Stimulated activated CD4-positive, alpha-beta T cell treated with anti-CD3 and anti-CD28 coated beads, Interleukin-12 subunit alpha, Interleukin-12 subunit beta, amount 100 ng/mL, for 24 hours (primary cell): Measurements from ENCODE around the gene GALNT18.

ENCODE experiments used
- DNase-seq, 2 experiments: peaks; one replicate each; pipeline ENCODE4 v3.0.0-alpha.2; 2020; ENCODE audit warnings: low read depth in 2 of 2

The GALNT18 gene

DNA sequence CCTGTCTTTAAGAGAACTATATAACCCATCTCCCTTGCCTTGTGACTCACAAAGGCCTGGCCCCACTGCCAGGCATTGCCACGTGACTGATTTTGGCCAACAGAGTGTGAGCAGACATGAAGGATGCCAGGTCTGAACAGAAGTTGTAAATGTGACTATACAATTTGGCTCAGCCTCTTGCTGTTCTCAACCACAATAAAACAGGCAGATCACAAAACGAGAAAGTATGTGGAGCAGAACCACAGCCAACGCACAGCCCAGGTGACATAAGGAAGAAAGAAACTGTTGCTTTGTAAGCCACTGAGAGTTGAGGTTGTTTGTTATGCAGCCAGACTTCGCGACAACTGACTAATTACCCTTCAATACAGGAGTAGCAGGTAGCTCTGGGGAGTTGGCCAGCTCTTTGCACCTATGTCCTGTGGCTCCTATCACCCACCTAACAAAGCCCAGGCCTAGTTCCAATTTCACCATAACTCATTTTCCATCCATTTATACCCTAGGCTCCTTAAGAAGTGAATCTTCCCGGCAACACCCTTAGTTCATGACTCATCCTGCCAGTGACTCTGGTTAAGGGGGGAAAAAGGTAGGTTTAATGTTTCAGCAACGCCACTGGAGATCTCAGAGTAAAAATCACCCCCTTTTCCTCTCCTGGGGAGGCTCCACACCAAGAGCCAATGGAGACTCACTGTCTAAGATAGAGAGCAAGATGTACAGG lies 53.7 kb downstream of the GALNT18 start:
- no peak for DNase-seq

DNA sequence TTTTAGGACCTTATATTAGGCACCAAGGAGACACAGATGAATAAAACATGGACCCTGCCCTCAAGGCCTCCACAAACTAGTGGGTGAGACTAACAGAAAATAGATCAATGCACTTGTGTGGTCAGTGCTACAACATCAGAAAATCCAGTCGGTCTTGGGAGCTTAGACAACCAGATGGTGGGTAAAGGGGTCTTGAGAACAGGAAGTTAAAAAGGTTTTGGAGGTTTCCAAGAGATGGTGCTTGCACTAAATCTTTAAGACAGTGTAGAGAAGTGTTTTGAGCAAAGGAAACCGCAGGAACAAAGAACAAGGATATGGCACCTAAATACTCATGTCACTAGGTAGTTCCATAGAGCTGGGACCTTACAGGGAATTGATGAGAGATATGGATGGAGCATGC lies 56.2 kb downstream of the GALNT18 start:
- DNase-seq, result no peak

DNA sequence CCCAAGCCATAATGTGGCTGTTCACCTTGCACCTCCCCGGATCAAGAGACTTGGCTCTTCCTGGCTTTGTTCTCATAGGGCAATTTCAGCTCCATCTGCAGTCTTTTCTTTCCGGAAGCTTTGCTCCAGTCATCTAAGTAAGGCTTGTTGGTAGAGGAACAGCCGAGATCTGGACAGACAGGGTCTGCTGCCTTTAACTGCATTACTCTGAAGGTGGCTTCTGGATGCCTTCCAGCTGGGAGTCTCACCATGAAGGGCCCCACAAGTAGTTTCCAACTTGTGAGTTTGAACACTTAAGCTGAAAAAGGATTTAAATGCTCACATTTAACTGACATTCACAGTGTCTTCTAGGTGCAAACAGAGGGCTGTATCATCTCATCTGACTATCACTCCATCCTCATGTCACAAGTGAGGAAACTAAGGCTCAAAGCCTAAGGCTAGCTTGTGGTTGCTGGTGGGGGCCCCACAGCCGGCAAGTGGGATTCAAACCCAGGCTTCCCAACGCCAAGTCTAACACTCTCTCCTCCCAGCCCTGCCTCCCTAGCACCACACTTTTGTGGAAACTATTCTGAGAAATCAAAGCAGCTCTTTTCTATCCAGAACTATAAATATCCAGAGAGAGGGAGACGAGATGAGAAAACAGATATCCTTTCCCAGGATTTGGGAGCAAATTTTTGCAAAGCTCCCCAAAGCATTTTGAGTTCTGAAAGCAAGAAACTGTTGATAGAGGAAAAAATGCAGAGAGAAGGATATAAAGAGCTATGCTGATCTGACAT lies 58.4 kb downstream of the GALNT18 start:
- DNase-seq, result no peak

DNA sequence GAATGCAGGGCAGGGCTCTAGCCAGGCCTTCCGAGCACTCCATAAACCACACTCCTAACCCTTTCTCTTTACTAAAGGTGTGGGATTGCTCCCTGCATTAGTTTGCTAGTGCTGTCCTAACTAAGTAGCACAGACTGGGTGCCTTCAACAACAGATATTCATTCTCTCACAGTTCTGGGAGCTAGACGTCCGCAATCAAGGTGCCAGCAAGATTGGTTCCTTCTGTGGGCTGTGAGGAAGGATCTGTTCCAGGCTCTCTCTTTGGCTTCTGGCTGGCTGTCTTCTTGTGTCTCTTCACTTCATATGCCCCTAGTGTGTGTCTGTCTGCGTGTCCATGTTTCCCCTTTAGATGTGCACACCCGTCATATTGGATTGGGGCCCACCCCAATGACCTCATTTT lies 59.8 kb downstream of the GALNT18 start:
- DNase-seq, result no peak

DNA sequence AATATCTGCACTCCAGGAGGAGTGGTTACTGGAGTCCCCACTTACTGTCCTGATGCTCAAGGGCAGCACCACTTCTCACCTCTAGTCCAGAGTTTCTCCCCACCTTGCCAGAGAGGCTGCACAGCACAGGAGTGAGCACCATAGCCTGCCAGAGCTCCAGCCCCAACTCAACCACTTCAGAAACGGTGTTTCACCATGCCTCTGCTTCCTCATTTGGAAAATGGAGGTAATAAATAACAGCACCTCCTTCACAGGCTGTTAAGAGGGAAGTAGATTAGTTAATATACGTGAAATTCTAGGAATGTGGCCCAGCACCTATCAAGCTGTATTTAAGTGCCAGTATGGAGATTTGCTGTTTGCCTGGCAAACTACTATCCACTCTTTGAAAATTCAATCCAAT lies 63.0 kb downstream of the GALNT18 start:
- DNase-seq, result no peak

DNA sequence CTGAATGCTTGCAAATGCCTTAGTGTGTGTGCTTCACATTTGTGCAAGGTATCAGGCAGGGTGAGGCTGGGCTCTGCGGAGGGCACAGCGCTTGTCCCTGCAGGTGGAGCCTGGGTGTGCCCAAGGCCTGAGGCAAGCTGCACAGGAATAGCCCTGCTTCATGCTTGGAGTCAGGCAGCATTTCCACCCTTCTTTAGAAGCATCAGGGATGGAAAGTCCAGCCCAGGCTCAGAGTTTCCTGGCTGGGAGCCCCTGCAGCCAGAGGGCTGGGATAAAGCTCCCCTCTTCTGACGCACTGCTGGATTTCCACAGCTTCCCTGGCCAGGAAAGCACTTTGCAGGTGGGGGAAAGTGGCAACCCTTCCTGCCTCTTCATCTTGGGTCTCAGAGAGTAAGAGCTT lies 63.4 kb downstream of the GALNT18 start:
- no peak for DNase-seq

DNA sequence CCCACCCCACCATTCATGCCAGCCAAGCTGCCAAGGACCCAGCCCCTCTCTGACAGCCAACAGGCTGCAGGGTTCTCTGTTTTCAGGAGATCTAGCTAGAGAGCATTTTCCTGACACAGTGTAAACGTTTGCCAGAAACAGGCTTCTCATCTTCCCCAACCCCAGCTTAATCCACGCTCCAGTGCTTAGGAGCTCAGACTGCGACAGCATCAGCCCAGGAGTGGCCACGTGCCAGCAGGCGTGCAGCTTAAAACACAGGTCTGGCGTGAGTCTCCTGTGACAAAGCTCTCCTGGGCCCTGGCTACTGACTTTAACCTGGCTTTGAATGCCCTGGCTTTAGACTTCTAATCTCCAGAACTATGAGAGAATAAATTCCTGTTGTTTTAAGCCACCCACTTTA lies 66.6 kb downstream of the GALNT18 start:
- DNase-seq, result no peak

DNA sequence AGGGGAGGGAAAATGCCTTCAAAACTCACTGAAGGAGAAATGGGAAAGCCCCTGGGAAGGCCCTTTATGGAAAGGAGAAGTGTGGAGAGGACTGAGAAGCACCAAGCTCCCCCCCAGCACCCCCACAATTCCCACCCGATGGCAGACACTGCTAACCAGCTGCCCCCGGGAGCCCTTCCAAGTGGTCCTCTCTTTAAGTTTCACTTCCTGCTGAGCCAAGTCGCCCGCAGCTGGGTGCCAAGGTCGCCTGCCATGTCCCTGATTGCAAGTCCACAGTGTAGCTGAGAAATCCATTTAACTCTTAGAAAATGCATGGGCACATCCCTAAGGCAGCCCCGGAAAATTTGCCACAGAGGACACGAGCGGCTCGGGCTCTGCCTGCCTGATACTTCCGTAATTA lies 68.2 kb downstream of the GALNT18 start:
- no peak for DNase-seq

DNA sequence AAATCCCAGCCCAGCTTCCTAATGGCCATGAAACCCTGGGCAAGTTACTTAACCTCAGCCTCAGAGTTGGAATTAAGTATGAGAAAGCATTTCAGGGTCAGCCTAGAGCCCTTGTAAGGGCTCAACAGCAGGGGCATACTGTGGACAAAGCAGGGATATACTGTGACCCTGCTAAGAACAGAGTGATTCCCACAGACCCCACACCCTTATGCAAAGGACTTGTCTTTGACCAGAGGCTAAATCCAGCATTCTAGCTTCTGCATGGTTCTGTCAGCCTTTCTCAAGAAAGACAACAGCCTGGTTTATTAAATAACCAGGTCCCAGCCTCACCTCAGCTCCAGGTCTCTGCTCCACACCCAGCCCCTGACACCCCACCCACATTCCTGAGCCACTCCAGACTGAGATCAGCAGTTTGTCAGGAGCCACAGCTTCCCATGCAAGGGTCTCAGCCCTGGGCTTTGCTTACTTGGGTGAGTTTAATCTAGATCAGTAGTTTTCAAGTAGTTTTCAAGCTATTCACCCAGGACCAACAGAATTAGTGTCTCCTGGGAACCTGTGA lies 69.2 kb downstream of the GALNT18 start:
- DNase-seq, result no peak

DNA sequence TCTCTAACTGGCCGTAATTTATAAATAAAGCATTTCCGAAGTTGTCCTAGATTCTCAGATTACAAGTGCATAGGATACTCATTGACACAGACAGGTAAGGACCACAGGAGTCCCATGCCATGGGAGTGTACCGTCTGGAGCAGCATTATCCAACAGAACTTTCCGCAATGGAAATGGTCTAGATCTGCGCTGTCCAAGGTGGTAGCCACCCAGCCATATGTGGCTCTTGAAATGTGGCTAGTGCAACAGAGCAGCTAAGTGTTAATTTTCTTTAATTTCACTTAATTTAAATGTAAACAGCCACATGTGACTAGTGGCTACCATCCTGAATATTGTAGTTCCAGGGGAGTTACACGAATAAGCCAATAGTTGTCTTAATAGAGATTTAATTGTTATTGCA lies 71.3 kb downstream of the GALNT18 start:
- DNase-seq, result no peak

DNA sequence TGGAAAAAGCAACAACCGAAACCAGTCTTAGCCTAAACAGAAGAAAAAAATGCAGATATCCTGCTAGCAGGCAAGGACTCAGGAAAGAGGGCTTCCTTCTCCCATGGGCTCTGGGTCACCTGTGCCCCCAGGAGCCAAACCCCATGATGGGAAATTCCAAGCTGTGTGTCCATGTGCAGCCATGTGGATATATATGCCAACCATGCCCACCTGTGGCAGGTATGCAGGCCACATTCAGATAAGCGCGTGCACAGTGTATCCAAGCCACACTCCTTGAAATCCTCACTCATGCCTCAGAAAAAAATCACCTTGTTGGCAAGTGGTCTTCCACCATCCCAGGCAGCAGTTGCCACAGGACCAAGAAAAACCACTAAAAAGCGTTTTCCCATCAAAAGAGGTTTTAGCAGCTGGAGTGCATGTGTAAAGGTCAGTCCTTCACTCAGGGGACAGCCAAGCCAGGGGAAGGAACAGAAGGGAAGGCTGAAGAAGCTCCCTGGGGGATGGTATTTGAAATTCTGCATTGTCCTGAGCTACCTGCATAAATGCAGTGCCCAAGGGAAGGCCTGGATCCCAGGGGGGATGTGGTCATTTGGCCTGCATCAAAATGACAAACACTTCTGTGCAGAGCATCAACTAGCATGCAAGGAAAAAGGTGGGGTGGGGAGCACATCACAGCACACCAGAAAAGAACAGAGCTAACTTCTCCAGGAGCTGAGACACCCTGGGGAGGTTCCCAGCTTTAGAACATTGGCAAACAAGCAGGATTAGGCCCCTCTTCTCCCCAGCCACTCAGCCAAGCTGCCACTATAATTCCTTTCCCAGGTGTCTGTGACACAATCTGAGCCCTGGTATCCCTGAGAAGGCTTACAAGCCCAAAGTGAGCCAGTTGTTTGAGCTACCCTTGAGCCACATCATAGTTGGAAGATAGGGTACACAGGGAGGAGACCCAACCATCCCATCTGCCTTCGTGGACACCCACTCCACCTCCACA lies 76.2 kb downstream of the GALNT18 start:
- DNase-seq, result no peak

DNA sequence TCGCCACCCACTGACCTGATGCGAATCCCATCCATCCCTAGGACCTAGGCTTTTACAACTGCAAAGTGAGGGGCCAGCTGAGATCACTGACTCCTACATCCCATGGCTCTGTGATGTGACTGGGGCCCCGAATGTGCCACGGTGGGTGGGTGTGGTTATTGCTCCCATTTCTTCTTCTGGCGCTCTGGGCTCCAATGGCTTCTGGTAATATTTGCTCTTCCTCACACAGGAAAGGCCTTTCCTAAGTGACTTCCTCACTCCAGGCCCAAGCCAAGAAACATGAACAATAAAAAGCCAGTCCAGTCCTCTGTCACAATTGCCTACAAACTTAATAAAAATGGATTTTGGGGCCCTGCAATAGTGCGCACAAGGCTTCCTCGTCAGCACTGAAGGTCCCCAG lies 78.1 kb downstream of the GALNT18 start:
- DNase-seq, result no peak

DNA sequence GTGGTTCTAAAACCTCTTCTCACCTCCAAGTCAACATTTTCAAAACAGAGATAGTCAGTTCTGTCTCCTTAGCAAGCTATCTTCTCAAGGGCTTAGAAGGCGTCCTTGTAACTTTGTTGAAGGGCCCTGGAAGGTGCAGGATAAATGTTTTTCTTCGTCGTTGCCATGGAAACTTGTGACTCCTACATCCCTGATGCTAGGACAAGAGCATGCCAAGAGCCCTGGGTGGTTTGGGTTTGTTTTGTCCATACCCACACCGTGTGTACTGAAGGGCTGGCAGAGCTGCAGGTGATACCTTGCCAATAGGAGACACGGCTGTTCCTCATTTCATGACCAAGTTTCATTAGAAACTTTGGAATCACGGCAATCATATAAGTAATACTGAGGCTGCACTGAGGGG lies 81.6 kb downstream of the GALNT18 start:
- DNase-seq, result no peak

DNA sequence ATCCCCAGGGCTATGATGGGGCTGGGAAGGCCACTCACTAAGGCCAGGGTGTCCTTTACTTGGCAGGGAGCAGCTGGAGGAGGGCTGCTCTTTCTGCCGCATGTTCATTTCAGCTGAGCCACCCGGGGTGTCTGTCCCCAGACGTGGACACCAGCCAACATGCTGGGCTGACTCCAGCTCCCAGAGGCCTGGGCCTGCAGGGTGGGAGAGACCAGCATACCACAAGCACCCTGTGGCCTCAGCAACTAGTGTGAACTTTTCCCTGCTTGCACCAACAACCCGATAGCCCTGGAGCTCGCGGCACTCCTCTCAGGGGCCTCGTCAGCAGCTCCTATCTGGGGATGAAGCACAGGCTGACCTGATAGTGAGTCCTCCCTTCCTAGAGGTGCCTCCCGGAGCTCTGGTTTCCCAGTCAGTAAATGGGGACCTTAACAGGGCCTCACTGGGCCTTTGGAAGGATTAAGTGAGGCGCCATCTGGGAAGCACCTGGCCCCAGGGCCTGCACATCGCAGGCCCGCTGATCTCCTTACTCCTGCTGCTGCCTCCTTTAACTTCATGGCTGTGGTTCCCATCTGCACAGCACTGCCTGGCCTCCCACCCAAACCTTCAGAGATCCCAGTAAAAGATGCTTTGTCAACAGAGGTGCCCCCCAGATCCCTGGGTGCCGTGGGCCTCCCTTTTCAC lies 83.4 kb downstream of the GALNT18 start:
- no peak for DNase-seq

DNA sequence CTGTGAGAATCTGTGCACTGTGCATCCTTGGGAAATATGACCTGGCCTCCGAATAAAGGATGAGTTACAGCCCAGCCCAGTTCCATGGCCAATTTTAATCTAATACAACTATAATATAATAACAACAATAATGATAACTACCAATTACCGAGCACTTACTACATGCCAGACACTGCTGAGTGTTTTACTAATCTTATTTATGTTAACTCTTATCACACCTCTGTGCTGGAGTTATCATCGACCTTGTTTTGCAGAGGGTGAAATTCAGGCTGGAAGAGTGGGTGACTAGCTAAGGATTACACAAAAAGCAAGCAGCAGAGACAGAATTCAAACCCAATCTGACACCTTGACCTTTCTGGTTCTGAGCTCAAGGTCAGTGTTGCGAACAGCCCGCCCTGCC lies 83.9 kb downstream of the GALNT18 start:
- no peak for DNase-seq

DNA sequence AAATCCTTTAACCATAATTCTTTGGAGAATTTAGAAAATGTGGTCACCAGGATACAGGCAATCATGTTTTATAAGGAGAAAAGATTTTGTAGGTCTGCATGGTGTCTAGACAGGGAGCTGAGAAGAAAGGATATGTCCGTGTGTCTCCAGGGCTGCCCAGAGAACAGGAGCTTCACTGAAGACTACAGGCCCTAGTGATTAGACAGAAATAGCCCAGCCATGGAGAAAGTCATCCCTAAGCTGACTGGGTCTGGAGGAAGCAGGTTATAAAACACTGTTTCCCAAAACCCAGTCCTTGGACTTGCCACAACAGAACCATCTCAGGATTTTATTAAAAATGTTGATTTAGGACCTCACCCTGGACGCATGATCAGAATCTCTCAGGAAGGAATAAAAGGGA lies 84.4 kb downstream of the GALNT18 start:
- DNase-seq, result no peak

DNA sequence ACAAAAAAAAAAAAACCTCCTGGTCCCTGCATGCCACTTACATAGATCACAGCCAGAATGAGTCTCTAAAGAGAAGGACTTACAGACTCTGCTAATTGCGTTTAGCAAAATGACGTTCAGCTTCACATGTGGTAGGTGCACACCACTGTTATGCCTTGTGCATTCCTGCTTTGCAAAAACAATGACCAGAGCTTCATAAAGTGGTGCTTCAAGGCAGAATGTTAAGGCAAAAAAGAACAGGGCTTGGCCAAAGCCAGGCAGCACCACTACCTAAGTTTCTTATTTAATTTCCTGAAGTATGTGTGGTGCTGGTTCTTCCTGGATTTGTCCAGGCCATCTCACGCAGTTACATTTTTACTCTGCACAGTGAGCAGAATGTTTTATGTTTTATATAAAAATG lies 85.2 kb downstream of the GALNT18 start:
- DNase-seq, result no peak

DNA sequence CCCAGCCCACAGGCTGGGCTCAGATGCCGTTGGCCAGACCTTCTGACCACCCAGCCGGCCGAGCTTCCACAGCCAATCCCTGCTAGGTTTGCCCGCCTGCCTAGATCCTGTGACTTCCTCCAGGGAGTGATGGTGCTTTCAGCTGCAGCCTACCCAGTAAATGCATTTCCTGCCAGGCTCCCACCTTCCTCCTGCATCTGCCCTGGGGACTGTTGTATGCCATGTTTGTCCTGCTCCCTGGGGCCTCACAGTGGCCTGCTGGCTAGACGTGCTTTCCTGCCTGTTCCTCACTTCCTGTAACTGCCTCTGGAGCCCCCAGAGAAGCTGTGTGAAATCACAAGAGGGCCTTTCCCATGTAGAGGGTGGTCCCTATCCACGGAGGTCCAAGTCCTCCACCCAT lies 86.2 kb downstream of the GALNT18 start:
- DNase-seq, result no peak

DNA sequence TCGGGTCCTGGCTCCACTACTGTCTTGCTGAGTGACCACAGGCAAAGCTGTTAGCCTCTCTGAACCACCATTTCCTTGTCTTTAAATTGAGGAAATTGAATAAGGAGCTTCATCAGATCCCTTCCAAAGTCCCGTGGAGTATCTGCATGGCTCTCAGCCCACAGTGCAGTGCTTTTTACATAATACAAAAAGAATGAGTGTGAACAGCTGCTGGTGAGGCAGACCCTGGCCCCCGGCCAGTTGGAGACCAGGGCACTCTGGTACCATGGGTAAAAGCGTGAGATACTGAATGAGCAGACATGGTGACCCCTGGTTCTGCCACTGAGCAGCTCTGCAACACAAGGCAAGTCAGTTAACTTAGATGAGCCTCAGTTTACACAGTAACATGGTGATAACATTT lies 86.8 kb downstream of the GALNT18 start:
- DNase-seq, result no peak

DNA sequence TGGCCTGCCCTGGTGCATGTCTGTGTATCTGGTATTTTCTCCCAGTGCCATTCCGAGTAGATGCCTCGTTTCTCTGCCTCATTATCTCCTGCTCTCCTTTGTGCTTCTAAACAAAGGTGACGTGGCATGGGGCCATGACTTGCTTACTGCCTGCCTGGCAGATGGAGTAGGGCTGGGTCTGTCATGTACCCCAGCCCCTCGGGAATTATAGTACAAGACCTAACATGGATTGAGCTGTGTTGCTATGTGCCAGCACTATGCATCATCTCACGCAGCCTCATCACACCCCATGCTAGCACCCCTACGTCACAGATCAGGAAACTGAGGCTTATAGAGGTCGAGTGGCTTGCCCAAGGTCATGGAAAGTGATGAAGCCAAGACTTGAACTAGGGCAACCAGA lies 88.1 kb downstream of the GALNT18 start:
- no peak for DNase-seq

DNA sequence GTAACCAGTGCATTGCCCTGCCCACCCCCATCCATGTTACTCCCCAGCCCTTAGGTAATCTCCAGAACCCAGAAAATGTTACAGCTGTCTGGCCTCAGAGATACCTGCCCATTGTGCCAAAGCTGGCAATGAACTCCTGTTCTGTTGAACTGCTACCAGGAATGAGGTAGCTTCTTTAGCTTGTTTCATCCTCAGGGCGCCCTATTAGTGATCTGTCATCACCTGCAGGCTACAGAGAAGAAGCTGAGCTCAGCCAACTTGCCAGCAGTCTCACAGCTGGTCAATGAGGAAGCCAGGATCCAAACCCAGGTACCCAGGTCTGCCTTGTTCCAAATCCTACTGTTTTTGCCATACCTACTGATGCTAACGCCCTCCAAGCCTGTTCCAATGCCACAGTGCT lies 88.7 kb downstream of the GALNT18 start:
- DNase-seq, result no peak
